ENCODE measurements around the gene AEBP2.
A peak's percentile ranks its signal among the peaks of the same experiment; 100 is the strongest.
"Not testable (repeated sequence)": the region's sequence is repeated elsewhere in the genome, so short reads cannot be mapped to it uniquely, and the experiment has no call there.

AEBP2 gene

DNA sequence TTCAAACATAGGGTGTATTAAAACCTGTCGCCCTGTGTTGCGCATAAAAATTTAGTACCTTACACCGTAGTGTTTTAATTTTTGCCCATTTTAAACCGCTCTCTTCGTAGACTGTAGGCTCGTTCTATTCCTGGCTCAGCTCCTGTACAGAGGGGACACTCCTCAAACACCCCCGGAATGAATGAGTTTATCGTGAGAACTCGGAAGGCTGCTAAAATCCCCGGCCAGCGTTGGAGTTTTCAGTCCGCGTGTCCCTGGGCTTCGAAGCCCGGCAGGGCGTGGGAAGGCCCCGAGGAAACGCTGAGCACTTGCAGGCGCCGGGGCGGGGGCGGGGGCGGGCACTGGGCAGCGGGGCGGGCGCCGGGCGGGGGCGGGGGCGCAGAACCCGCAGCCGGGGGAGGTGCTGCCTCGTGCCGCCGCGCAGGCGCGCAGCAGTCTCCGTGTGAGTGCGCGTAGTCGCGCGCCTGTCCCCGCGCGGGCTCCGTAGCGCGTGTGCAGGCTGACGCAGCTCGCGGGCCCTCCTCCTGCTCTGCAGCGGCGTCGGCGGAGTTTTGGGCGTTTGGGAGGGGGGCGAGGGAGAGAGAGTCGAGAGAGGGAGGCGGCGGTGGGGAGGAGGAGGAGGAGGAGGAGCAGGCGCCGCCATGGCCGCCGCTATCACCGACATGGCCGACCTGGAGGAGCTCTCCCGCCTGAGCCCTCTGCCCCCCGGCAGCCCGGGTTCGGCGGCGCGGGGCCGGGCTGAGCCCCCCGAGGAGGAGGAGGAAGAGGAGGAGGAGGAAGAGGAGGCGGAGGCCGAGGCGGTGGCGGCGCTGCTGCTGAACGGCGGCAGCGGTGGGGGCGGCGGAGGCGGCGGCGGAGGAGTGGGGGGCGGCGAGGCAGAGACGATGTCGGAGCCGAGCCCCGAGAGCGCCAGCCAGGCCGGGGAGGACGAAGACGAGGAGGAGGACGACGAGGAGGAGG, at the start of gene AEBP2:
TSS of gene AEBP2 (plus strand) at position 434 of the 960 bp plus-strand sequence. CDS start at position 642, 208 bp downstream.
- DNase-seq (ENCODE audit: low spot score) = peak; percentile 93

GRCh38 chr12:19390051-19390598, 49.2 kb upstream of the AEBP2 start:
- DNase-seq (ENCODE audit: low spot score) = no peak

DNA sequence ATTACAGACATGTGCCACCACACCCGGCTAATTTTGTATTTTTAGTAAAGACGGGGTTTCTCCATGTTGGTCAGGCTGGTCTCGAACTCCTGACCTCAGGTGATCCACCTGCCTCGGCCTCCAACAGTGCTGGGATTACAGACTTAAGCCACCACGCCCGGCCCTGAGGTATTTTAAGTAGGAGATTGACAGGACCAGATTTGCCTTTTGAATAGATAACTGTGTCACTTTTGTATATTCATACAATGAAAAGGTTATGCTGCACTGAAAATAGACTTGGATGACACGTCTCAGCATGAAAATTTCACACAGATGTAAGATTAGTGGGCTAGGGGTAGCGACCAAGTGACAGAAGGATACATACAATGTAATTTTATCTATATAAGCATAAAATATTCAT, 46.6 kb upstream of the AEBP2 start:
- not testable (repeated sequence) for DNase-seq (ENCODE audit: low spot score)

DNA sequence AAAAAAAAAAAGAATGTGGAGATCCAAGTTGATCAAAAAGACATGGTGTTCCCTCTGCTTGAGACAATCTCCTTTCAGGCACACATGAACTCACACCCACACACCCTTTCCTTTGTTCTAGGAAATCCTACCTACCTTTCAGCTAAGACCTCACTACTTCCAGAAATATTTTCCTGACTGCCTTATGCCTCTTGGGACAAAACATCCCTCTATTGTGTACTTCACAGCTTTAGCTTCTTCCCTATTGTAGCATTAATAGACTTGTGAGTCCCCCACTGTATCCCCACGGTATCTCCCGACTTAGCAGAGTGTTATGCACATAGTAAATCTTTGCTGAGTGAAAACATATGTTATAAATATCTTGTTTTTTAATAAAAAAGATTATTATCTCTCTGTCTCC, 44.9 kb upstream of the AEBP2 start:
- DNase-seq (ENCODE audit: low spot score) = no peak

DNA sequence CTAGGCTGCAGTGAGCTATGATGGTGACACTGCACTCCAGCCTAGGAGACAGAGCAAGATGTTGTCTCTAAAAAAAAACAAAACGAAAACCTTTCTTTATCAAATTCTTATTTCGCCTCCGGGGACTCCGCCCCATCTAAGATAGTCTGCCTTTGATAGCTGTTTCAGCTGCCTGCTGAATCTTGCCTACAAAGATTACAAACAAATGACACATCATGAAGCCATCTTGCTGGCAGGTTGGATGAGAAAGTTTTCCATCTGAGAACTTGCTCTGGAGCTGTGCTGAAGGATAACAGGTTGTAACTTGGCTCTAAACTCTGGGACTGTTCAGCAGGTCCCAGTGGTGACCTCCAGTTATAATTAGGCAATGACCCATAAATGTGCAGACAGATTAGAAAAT, 41.8 kb upstream of the AEBP2 start:
- DNase-seq (ENCODE audit: low spot score) = no peak

DNA sequence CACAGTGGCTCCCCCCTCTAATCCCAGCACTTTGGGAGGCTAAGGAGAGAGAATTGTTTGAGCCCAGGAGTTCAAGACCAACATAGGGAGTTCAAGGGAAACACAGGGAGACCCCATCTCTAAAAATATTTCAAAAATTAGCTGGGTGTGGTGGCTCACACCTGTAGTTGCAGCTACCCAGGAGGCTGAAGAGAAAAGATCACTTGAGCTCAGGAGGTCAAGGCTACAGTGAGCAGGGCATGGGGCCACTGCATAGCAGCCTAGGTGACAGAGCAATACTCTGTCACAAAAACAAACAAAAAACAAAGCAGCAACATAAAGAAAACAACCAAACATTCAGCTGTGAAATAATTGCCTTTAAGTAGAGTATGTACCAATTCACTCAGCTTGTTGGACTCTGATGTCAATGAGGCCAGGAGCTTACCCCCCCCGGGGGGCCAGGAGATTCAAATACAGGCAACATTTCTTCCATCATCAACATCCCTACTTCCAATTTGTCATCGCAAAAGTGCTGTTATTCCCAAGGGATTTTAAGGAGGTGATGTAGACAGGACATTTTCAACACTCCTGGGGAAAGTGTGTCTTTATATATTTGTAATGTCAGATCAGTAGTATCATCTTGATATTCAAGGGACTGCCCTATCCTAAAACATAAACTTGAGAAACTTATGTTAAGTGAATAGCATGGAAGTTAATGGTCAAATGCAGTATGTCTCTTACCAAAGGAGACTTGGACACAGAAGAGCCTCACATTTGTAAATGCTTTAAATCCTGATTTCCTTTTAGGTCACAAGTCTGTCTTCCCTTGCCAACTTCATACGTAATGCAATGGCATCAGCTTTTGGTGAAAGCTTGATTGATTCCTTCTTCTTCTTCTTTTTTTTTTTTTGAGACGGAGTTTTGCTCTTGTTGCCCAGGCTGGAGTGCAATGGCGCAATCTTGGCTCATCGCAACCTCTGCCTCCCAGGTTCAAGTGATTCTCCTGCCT, 40.6 kb upstream of the AEBP2 start:
- no peak for DNase-seq (ENCODE audit: low spot score)

GRCh38 chr12:19400649-19401285, 38.5 kb upstream of the AEBP2 start:
- not testable (repeated sequence) for DNase-seq (ENCODE audit: low spot score)

GRCh38 chr12:19402211-19402610, 37.1 kb upstream of the AEBP2 start:
- no peak for DNase-seq (ENCODE audit: low spot score)

DNA sequence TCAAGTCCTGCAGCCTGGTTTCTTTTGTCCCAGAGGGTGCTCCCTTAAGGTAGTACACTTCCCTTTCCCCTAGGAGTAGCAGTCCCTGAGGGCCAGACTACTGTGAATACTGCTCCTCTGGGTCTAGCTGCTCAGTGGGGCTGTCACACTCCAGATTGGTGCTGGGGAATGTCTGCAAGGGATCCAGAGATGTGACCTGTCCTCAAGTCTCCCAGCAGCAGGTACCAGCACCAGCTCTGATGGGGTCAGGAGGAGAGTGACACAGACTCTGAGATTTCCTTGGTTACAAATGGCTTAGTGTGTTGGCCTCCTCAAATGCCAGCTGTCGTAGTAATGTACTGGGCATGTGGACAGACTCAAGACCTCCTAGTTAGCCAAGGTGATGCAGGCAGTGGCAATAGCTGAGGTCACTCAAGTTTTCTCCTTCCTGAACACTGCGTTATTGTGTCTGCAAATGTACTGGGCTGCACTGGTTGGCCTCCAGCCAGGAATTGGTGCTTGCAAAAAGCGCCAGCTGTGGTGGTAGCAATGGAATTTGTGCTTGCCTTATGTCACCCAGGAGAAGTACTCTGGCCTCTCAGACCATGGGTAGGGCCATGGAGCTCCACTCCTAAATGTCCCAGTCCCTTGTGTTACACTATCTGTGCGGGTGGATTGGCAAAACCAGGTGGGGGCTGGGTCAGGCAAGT, 36.4 kb upstream of the AEBP2 start:
- DNase-seq (ENCODE audit: low spot score) = no peak

GRCh38 chr12:19404242-19404880, 34.9 kb upstream of the AEBP2 start:
- no peak for DNase-seq (ENCODE audit: low spot score)

- no peak for DNase-seq (ENCODE audit: low spot score)
Measured at GRCh38 chr12:19409376-19409775, 29.9 kb upstream of the AEBP2 start.

DNA sequence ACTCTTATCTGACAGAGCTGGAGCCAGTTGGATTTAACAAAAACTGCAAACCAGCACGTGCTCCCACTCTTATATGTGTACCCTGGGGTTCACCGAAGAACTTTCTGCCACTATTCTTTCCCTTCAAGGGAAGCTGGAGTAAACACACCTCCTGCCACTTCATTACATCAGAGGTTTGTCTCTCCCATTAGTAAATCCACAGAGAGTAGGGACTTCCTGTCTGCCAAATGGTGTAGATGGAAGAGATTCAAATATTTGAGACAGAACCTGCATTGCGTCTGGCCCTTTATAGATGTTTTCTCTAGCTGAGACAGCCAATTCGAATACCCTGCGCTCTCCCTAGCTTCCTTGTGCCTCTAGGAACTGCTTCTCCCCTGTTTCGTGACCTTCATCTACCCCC, 29.1 kb upstream of the AEBP2 start:
- DNase-seq (ENCODE audit: low spot score) = no peak

DNA sequence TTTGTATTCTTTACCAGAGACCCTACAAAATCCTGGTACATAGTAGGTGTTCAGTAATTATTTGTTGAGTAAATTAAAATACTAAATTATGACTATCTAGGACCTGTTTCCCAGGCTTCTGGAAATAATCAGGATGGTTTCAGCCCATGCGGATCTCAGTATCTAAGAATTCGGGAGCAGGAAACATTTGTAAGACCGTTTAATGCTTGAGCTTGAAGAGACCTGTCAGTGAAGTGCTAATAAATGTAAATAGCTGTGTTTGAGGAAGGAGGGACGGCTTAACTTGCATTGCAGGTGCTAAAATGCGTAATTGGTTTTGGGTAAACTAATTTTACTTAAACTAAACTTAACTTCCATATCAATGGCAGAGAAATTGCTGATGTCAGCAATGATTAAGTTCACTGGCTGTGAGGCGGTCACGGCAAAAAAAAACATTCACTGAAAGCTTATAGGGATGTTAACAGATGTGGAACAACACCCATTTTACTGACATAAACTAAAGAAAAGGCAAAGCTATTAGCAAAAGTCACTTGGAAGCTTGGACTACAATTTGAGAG, 28.6 kb upstream of the AEBP2 start:
- DNase-seq (ENCODE audit: low spot score) = no peak

- DNase-seq (ENCODE audit: low spot score) = no peak
Measured at GRCh38 chr12:19411234-19412204, 27.8 kb upstream of the AEBP2 start.

DNA sequence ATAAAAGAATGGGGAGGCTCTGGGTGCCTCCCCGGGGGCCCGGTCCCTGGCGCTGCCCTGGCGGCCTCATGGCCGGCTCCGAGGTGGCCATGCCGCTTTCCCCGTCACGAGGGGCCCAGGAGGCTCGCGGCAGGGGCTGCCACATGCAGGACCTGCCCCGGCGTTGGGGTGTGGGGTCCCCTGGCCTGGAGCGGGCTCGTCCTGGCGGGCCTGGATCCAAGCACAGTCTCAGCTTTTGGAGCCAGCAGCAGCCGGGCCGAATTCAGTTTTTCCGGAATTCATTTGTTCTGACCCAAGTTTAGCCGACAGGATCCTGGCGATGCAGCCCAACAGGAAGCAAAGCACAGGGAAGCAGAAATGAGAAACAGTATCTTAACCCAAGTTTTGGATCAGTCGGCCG, 26.4 kb upstream of the AEBP2 start:
- no peak for DNase-seq (ENCODE audit: low spot score)

GRCh38 chr12:19413582-19413981, 25.7 kb upstream of the AEBP2 start:
- not testable (repeated sequence) for DNase-seq (ENCODE audit: low spot score)

GRCh38 chr12:19415563-19415962, 23.7 kb upstream of the AEBP2 start:
- no peak for DNase-seq (ENCODE audit: low spot score)

GRCh38 chr12:19419086-19419485, 20.2 kb upstream of the AEBP2 start:
- DNase-seq (ENCODE audit: low spot score) = no peak

Measured in LoVo (cell line).